ENCODE results near the gene ACOX3. TPM values are rescaled to one million over a fixed set of nuclear protein-coding genes. Genes with fewer than 3 reads are reported as not detected.
A peak's percentile ranks its signal among the peaks of the same experiment; 100 is the strongest.

ACOX3 gene
- total and polyA plus RNA-seq, 9 of the 15 experiments (the other 6 are each of a cell fraction or from before 2014, with no cell fraction given), result 0.68 to 7.3 (median 3.7) TPM

GRCh38 chr4:8385106-8385505 is 55.4 kb downstream of the ACOX3 start:
- no TSS peak for BruUV-seq (replicated peaks)
- intact Hi-C loops (cut with micrococcal nuclease) (no loop called here), in situ Hi-C loops (cut with MboI) (no loop called here)
- H3K27ac ChIP-seq (ENCODE audit: extremely low read depth, low read depth, low read length), result no peak overlapping the region
- no peaks in the 10 kb centered on the region for H3K9me3 ChIP-seq (replicated peaks; ENCODE audit: control insufficient read depth, insufficient read depth, low read depth, low read length)
- DNase-seq (ENCODE audit: extremely low read depth in 1 of 4, low spot score in 3 of 4), result peak in 1 of 4 experiments; percentile 20
- H3K79me2 ChIP-seq (ENCODE audit: control insufficient read depth, insufficient read depth, low read length), result no peaks in the 10 kb centered on the region
- H3K4me2 ChIP-seq (ENCODE audit: insufficient read depth, low read length), result no peak overlapping the region
- WGBS (ENCODE audit: insufficient coverage, low coverage, missing lambda C conversion rate), result 27% methylated on average over 9 of the region's 9 CpGs
- ATAC-seq, result no peak
- H2AFZ ChIP-seq (ENCODE audit: low read depth, low read length), result no peak overlapping the region
- no peaks in the 10 kb centered on the region for H3K36me3 ChIP-seq (ENCODE audit: control insufficient read depth, insufficient read depth, low read length)
- H3K4me3 ChIP-seq, result no peak overlapping the region
- H3K4me1 ChIP-seq (replicated peaks in 1 of 2; ENCODE audit: control insufficient read depth in 2 of 2, insufficient read depth in 2 of 2, low read length in 2 of 2), result peaks cover 0 to 36% of the 10 kb centered on the region in 2 experiments; a peak in 2 of 5 replicates
- FAIRE-seq, result no peak
- ChIA-PET CTCF (ENCODE audit: low intra/inter-chr PET ratio) (no interaction called here), POLR2A (interaction anchor here (0.6 kb wide), 1 partner anchor 166 kb away, joined by 3 read pairs; no protein-coding TSS in a partner anchor)
- no peak overlapping the region for H3K9ac ChIP-seq (ENCODE audit: insufficient read depth in 1 of 2, low read depth in 2 of 2, low read length in 2 of 2)
- H3K27me3 ChIP-seq (ENCODE audit: control insufficient read depth in 2 of 2, insufficient read depth in 2 of 2, low read length in 2 of 2), result peaks cover 0 to 9% of the 10 kb centered on the region in 2 experiments; a peak in 1 of 5 replicates
- H3K9me1 ChIP-seq (ENCODE audit: control insufficient read depth, insufficient read depth, low read length), result peaks cover 5% of the 10 kb centered on the region
- peaks cover 4% of the 10 kb centered on the region; the same call in 1 of the 2 replicates for H4K20me1 ChIP-seq (replicated peaks; ENCODE audit: control insufficient read depth, insufficient read depth, low read length)
- TF ChIP-seq TOE1 (IDR thresholded peaks at IDR 0.05; ENCODE audit: borderline replicate concordance) (peak; percentile 57; the same call in 1 of the 2 replicates), TOE1 (CRISPR knock-in tag; IDR thresholded peaks at IDR 0.05; ENCODE audit: borderline replicate concordance, low read depth) (no peak), ESRRA (IDR thresholded peaks at IDR 0.05; ENCODE audit: borderline replicate concordance, low read depth) (peak; percentile 94), NFE2L1 (tag; IDR thresholded peaks at IDR 0.05; ENCODE audit: borderline replicate concordance, low read depth) (no peak), ATF3 (IDR thresholded peaks at IDR 0.05) (peak; percentile 61), ATF3 (CRISPR knock-in tag; conservative IDR thresholded peaks at IDR 0.05) (no peak), JUND (IDR thresholded peaks at IDR 0.05; ENCODE audit: borderline replicate concordance, low read depth, low read length) (no peak), JUND (tag; IDR thresholded peaks at IDR 0.05; ENCODE audit: borderline replicate concordance, low read depth, low read length) (peak; percentile 60; the same call in 1 of the 3 replicates), JUN (IDR thresholded peaks at IDR 0.05; ENCODE audit: borderline replicate concordance, low read depth, low read length) (0 out of 2 replicates have a peak, but pooled peaks have one; percentile 16), JUN (CRISPR knock-in tag; IDR thresholded peaks at IDR 0.05; ENCODE audit: borderline replicate concordance) (no peak), TRIM24 (IDR thresholded peaks at IDR 0.05) (0 out of 4 replicates have a peak, but pooled peaks have one; percentile 15 to 23), THRA (IDR thresholded peaks at IDR 0.05) (peak; percentile 84), ATF7 (IDR thresholded peaks at IDR 0.05) (peak; percentile 81), USF1 (CRISPR knock-in tag; IDR thresholded peaks at IDR 0.05) (peak; percentile 97), CREM (IDR thresholded peaks at IDR 0.05; ENCODE audit: low read depth) (peak; percentile 79), CREB1 (IDR thresholded peaks at IDR 0.05) (peak; percentile 74), CREB1 (CRISPR knock-in tag; IDR thresholded peaks at IDR 0.05) (peak; percentile 67)
- TF ChIP-seq, protein P1, sequence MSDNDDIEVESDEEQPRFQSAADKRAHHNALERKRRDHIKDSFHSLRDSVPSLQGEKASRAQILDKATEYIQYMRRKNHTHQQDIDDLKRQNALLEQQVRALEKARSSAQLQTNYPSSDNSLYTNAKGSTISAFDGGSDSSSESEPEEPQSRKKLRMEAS (CRISPR knock-in tag; IDR thresholded peaks at IDR 0.05), result peak; percentile 59
- TF ChIP-seq, protein P2, sequence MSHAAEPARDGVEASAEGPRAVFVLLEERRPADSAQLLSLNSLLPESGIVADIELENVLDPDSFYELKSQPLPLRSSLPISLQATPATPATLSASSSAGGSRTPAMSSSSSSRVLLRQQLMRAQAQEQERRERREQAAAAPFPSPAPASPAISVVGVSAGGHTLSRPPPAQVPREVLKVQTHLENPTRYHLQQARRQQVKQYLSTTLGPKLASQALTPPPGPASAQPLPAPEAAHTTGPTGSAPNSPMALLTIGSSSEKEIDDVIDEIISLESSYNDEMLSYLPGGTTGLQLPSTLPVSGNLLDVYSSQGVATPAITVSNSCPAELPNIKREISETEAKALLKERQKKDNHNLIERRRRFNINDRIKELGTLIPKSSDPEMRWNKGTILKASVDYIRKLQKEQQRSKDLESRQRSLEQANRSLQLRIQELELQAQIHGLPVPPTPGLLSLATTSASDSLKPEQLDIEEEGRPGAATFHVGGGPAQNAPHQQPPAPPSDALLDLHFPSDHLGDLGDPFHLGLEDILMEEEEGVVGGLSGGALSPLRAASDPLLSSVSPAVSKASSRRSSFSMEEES (CRISPR knock-in tag; IDR thresholded peaks at IDR 0.05), result 0 out of 2 replicates have a peak, but pooled peaks have one; percentile 5

All from K562 (cell line).